ENCODE results near the gene SDK2. TPM values are rescaled to one million over a fixed set of nuclear protein-coding genes. Genes with fewer than 3 reads are reported as not detected.

The SDK2 gene
- polyA plus RNA-seq, 1 donor from 2014 or later = 3.3 TPM

DNA sequence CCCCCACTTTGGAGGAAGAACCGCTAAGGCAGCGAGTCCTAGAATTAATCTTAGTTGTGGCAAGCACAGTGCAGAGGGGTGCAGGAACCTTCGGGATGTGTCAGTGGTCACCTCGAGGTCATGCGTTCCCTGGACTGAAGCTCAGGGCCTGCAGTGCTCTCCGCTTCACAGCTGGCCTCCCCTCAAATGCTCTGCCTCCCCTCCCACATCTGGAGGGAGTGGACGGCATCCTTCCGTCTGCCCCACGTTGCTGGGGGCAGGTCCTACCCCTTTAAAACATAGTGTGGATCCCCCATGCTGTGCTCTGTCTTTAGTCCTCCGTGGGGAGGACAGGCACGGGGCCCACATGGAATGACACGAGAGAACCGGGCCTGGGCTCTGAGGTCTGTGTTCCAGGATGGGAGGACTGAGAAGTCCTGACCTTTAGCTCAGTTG, 232.9 kb downstream of the SDK2 start:
- Mint-ChIP-seq H3K4me3 (no peak overlapping the region), H3K9me3 (no peaks in the 10 kb centered on the region), H3K27me3 (no peaks in the 10 kb centered on the region), H3K27ac (no peak overlapping the region), H3K4me1 (no peaks in the 10 kb centered on the region), H3K36me3 (peaks cover 3% of the 10 kb centered on the region)

DNA sequence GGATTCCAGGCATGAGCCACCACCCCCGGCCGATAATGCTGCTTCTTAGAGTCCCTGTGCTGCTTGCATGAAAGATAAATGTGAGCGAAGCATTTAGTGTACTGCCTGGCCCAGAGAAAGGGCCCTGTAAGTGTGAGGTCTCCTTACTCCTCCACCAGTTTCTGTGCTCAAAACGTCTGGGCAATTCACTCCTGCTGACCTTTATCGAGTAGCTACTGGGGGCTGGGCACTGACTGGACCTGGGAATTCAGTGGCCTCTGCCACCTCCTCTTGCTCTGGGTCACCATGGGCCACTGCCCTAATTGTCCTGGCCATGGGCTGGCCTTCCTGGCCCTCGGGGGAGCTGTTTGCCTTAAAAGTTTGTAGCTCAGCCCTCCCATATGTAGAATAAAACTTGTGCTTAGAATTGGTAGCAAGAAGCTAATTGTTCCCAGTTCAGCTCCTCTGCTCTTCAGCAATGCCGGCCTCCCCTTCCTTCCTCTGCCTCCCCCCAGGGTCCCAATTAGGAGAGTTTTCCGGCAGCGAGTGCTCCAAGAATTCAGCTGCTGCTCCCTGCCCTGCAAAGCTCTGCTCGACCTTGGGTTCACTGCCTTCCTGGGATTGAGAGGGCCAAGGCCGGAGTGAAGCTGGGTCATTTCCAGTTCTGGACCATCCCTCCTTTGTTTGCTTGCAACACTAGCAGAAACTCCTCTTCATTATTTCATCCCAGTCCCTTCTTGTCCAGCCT, 233.5 kb downstream of the SDK2 start:
- Mint-ChIP-seq H3K4me3 (no peak overlapping the region), H3K36me3 (peaks cover 4% of the 10 kb centered on the region), H3K27me3 (no peaks in the 10 kb centered on the region), H3K4me1 (no peaks in the 10 kb centered on the region), H3K27ac (no peak overlapping the region), H3K9me3 (no peaks in the 10 kb centered on the region)

DNA sequence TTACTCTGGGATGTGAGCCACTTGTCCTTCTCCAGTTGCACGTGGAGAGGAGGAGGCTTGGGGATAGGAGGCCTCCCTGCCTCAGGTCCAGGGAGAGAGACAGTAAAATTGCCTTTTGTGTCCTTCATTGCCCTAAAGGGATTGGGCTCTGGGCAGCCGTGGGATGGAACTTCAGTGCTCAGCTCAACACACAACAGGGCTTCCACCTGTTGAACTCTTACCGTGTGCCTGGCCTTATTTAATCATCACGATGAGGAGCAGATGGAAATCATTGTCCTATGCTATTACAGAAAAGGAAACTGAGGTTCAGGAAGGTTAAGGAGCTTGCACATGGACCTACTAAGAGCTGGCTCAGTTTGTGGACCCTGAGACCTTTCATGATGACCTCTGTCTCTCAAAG, 240.0 kb downstream of the SDK2 start:
- H3K4me3 Mint-ChIP-seq = no peak overlapping the region
- H3K4me1 Mint-ChIP-seq = peaks cover 0 to 3% (median 0%) of the 10 kb centered on the region in 3 donors
- no peaks in the 10 kb centered on the region for H3K9me3 Mint-ChIP-seq
- H3K36me3 Mint-ChIP-seq = peaks cover 7% of the 10 kb centered on the region
- no peaks in the 10 kb centered on the region for H3K27me3 Mint-ChIP-seq
- no peak overlapping the region for H3K27ac Mint-ChIP-seq

DNA sequence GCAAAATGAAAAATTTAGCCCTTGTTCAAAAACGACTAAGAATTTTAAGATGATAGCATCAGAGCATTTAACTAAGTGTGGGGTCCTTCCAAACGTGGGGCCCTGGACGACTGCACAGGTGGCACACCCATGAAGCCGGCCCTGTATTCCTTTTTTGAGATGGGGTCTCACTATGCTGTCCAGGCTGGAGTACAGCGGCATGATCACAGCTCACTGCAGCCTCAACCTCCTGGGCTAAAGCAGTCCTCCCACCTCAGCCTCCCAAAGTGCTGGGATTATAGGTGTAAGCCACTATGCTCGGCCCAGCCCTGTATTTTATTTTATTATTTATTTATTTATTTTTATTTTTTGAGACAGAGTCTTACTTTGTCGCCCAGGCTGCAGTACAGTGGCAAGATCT, 241.8 kb downstream of the SDK2 start:
- H3K4me3 Mint-ChIP-seq = no peak overlapping the region
- H3K9me3 Mint-ChIP-seq = no peaks in the 10 kb centered on the region
- H3K27ac Mint-ChIP-seq = no peak overlapping the region
- peaks cover 10% of the 10 kb centered on the region for H3K36me3 Mint-ChIP-seq
- H3K4me1 Mint-ChIP-seq = peaks cover 0 to 3% (median 0%) of the 10 kb centered on the region in 3 donors
- H3K27me3 Mint-ChIP-seq = no peaks in the 10 kb centered on the region

DNA sequence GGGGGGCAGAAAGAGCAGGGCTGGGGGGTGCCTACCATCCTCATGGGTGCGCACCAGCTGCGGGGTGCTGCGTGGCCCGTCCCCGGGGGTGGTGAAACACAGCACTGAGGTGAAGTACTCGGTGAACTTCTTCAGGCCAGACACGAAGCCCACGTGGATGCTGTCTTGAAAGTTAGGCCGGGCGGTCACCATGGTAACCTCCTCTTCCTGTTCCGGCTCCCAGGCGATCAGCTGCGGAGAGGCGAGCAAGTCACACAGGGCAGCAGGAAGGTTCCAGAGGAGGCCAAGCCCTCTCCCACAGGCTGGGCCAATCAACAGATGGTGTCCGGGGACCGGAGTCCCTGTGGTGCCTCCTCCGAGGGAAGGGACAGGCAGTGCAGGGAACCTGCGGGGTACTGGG, 242.3 kb downstream of the SDK2 start:
- peaks cover 9% of the 10 kb centered on the region for H3K36me3 Mint-ChIP-seq
- H3K27me3 Mint-ChIP-seq = no peaks in the 10 kb centered on the region
- no peaks in the 10 kb centered on the region for H3K9me3 Mint-ChIP-seq
- no peak overlapping the region for H3K27ac Mint-ChIP-seq
- no peak overlapping the region for H3K4me3 Mint-ChIP-seq
- H3K4me1 Mint-ChIP-seq = peaks cover 0 to 3% (median 0%) of the 10 kb centered on the region in 3 donors

DNA sequence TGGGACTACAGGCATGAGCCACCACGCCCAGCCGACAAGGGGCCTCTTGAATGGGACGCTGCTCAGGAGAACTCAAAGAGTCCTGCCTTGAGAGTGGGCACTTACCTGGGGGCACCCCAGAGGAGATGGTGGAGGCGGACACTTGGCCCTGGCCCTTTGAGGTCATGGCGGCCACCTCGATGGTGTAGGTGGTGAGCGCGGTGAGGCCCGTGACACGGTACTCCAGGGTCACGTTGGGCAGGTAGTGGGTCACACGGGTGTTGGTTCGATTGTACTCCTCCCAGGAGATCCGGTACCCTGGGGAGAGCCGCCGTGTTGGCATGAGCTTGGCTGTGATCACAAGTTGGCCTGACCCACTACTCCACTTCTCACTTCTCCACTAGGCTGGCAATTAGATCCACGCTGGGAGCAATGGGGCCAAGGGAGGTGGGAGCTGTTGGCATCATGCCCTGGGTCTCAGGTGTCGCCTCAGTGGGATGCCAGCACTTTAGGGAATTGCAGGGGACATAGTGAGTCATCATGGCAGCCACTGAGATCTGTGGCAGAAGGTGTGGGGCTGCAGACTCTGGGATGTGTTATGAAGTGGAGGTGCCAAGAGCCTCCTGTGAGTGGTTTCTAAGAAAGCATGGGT, 243.2 kb downstream of the SDK2 start:
- Mint-ChIP-seq H3K4me3 (no peak overlapping the region), H3K4me1 (peaks cover 0 to 3% (median 0%) of the 10 kb centered on the region in 3 donors), H3K36me3 (peaks cover 6% of the 10 kb centered on the region), H3K9me3 (no peaks in the 10 kb centered on the region), H3K27ac (no peak overlapping the region), H3K27me3 (no peaks in the 10 kb centered on the region)

DNA sequence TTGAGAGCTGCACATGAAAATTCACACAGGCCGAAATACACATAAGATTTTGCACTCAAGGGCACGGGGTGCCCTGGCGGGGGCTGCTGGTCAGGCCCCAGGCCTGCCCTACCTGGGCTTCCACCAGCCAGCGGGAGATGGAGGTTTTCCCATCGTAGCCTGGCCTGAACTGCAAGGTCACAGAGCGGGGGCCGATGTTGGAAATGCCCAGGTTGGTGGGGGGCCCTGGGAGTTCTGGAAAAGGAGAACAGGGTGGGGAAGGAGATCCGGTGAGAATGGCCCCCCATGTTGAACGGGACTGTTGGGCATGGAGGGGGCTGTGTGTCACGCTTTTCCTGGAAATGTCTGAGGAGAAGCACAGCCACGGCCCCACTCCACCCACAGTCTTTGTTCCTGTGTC, 245.2 kb downstream of the SDK2 start:
- no peak overlapping the region for H3K4me3 Mint-ChIP-seq
- H3K9me3 Mint-ChIP-seq = no peaks in the 10 kb centered on the region
- H3K4me1 Mint-ChIP-seq = peaks cover 0 to 3% (median 0%) of the 10 kb centered on the region in 3 donors
- peaks cover 6% of the 10 kb centered on the region for H3K36me3 Mint-ChIP-seq
- H3K27me3 Mint-ChIP-seq = no peaks in the 10 kb centered on the region
- H3K27ac Mint-ChIP-seq = no peak overlapping the region

DNA sequence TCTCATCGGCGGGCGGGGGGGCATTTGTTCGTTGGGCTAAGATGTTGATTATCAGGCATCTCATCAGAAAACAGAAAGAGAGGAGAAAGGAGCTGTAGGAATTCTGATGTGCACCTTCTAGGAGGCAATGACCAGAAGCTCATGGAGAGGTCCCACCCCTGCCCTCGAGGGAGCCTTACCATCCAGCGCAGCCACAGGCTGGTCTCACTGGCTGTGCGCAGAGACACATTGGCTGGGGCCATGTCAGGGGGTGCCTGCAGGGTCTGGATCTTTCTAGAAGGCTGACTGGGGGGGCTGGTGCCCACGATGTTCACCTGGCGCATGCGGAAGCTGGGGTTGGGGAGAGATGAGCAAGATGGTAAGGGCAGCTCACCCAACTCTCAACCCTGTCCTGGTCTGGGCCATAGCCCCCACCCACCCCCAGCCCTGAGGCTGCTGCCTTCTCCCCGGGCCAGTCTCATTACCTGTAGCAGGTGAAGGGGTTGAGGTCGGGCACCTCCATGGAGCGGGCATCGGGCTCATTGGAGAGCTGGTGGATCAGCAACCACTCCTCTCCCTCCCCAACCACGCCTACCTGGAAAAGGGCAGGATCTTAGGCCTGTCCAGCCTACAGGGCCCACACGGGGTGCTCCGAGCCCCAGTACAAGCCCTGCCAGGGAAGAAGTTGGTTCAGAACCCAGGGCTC, 246.2 kb downstream of the SDK2 start:
- Mint-ChIP-seq H3K4me3 (no peak overlapping the region), H3K4me1 (peaks cover 0 to 3% (median 0%) of the 10 kb centered on the region in 3 donors), H3K27ac (no peak overlapping the region), H3K36me3 (peaks cover 3% of the 10 kb centered on the region), H3K27me3 (no peaks in the 10 kb centered on the region), H3K9me3 (no peaks in the 10 kb centered on the region)

DNA sequence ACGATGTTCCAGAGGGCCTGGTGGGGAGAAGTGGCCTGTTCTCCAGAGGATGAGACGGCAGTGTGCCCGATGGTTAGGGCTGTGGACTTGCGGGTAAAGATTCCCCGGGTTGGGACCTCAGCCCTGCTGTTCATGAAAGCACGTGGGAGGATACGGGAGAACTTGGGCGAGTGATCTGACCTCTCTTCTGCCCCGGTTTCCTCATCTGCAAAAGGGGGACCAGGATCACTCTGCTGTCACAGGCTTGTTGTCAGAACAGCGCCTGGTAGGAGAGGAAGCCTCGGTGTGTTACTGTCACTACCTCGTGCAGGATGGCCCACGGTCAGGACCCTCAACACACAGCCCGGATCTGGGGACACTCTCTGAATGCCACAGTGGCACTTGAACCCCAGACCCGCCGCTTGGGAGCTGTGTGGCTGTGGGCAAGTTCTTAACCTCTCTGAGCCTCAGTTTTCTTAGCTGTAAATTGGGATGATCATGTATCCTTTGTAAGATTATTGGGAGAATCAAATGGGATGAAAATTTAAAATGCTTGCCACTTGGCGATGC, 246.9 kb downstream of the SDK2 start:
- H3K36me3 Mint-ChIP-seq = peaks cover 3% of the 10 kb centered on the region
- H3K9me3 Mint-ChIP-seq = no peaks in the 10 kb centered on the region
- H3K27ac Mint-ChIP-seq = no peak overlapping the region
- peaks cover 0 to 3% (median 0%) of the 10 kb centered on the region in 3 donors for H3K4me1 Mint-ChIP-seq
- H3K4me3 Mint-ChIP-seq = no peak overlapping the region
- no peaks in the 10 kb centered on the region for H3K27me3 Mint-ChIP-seq

DNA sequence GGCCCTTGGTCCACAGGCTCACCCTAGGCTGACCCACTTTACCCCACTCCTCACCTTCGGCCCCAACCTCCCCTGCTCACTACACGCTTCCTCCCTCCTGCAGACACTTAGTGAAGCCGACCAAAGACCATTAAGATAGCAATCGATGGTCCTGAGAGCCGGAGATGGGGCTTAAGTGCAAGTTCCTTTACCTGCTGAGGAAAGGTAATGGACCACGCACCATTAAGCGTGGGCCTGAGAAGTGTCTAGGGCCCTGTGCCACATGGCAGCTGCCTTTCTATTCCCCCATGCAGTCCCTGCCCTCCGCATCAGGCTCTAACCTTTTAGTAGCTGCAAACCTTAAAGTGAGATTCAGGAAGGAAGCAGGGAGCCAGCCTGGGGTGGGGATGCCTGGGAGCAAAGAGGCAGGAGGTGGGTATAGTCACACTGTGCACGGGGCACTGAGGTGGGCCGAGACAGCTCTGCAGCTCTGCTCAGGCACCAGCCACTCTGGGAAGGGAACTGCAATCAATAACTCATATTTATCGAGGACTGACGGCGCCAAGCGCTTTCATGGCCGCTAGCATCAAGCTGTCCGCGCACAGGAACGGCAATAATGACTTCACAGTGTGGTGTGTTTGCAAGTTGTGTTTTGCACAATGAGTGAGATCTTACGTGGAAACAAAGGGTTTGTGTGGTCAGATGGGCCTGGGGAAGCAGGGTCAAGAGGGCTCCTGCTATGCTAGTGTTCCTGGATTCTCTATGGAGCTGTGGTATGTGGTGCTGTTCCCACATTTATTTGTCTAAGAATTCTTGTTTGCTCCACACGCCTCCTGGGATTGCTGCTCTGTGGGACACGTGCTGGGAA, 247.6 kb downstream of the SDK2 start:
- Mint-ChIP-seq H3K9me3 (no peaks in the 10 kb centered on the region), H3K27me3 (no peaks in the 10 kb centered on the region), H3K27ac (no peak overlapping the region), H3K4me3 (no peak overlapping the region), H3K4me1 (peaks cover 0 to 3% (median 0%) of the 10 kb centered on the region in 3 donors), H3K36me3 (peaks cover 3% of the 10 kb centered on the region)

DNA sequence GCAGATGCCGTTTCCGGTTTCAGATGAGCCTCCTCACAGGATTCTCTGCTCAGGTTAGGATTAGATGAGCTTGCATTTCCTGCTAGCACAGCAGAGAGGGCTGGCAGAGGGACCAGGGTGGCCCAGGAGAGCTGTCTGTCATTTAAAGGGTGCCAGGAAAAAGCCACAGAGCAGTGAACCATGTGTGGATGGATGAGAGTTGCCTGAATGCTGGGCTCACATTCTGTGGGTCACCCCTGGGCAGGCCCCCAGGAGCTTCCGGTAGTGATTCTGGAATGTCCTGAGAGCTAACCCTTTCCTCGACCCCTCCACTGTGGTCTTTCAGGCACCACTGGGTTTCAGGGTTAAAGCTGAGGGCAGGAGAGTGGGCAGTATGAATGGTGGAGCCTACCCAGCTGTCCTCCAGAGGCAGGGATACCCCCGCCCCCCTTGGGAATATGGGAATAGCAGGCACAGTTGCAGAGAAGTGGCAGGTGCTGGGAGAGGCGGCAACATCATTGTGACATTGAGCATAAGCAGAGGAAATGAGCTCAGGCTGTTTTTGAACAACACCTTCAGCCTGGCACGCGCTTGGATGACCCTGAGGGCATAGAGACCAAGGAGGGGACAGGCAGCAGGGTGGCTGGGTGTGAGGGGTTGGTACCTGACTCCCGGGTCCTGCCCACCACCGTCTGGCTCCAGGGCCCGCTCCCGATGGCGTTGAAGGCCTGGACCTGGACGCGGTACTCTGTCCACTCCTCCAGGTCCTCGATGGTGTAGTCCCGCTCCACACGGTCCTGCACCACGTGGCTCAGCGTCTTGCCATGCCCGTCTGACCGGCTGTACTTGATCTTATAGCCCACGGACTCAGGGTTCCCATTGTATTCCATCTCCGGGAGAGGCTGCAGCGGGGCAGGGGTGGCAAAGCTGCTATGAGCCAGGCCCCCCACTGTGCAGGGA, 249.5 kb downstream of the SDK2 start:
- H3K27me3 Mint-ChIP-seq = no peaks in the 10 kb centered on the region
- H3K4me3 Mint-ChIP-seq = no peak overlapping the region
- H3K27ac Mint-ChIP-seq = no peak overlapping the region
- H3K36me3 Mint-ChIP-seq = peaks cover 3% of the 10 kb centered on the region
- no peaks in the 10 kb centered on the region for H3K9me3 Mint-ChIP-seq
- H3K4me1 Mint-ChIP-seq = no peaks in the 10 kb centered on the region

DNA sequence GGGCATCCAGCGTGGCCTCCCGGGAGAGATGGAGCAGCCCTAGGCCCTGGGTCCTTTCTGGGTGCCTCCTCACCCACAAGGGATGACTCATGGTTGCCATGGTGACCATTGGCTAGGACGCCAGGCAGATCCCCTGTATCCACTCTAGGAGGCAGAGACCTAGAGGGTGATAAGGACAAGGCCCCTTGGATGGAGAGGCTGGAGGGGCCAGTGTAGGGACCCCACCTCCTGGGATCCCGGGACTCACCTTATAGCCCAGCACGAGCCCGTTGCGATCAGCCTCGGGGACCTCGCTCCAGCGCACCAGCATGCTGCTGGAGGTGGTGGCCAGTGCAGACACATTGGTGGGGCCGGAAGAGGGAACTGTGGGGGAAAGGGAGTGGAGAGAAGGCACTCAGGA, 250.3 kb downstream of the SDK2 start:
- Mint-ChIP-seq H3K36me3 (peaks cover 2% of the 10 kb centered on the region), H3K9me3 (no peaks in the 10 kb centered on the region), H3K4me3 (no peak overlapping the region)

DNA sequence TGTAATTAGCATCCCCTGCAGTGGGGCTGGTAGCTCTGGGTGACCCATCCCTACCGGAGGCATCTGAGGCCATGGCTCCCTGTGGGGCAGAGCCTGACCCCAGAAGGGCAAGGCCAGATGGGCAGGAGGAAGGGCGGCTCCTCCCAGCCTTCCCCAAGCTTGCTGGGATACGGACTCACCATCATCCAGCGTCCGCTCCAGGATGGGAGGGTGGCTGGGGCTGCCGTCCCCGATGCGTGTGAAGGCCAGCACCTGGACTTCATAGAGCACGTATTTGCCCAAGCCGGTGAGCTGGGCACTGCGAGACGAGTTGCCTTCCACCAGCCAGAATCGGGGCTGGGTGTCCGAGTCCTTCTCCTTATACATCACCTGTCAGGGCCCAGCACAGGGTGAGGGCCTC, 250.9 kb downstream of the SDK2 start:
- Mint-ChIP-seq H3K4me1 (no peaks in the 10 kb centered on the region), H3K27ac (no peak overlapping the region)

More for the DNA sequence above, 250.3 kb downstream of the SDK2 start:
- H3K4me1 Mint-ChIP-seq = no peaks in the 10 kb centered on the region
- H3K27ac Mint-ChIP-seq = no peak overlapping the region
- H3K27me3 Mint-ChIP-seq = no peaks in the 10 kb centered on the region

More for the DNA sequence above, 250.9 kb downstream of the SDK2 start:
- H3K36me3 Mint-ChIP-seq = no peaks in the 10 kb centered on the region
- no peaks in the 10 kb centered on the region for H3K27me3 Mint-ChIP-seq
- H3K9me3 Mint-ChIP-seq = no peaks in the 10 kb centered on the region
- H3K4me3 Mint-ChIP-seq = no peak overlapping the region
